Epidermal melanocyte (primary cell): Measurements from ENCODE around the gene GMCL1.

Source experiments
- DNase-seq: peaks from one replicate; pipeline ENCODE4 v3.0.0; 2011; ENCODE audit warnings: low spot score; ENCODE audit not compliant: insufficient read length

GMCL1 gene

DNA sequence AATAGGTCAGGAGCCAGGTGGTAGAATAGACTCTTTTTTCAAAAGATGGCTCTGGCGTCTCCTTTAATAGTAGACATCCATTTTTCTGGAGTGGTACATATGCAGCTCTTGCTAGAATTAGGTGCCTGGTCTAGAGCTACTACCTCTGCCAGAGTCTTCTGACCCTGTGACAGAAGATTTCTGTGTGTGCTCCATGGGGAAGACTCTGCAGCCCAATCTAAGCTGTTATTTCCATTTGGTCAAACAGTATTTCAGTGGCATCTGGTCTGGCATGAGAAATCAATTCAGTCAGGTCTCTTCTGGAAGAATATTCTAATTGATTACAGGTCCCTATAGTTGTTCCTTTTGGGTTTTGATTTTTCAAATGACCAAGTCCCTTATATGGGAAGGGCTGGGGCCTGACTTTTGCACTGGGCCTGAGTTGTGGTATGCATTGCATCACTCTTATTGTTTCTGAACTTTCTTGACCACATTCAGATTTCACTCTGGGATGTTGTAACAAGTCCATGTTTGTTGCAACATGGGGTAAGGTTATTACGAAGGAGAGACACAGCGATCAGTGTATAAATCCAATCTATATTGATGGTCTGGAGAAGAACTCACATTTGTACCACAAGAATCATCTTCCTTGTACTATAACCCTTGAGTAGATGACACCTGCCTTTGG lies 97.5 kb downstream of the GMCL1 start:
- no peak for DNase-seq
